NCI-H2107 treated with DMSO at 0.1 percent for 48 hours (cell line): ENCODE results near the gene NRP1.
"Not testable (repeated sequence)": the region's sequence is repeated elsewhere in the genome, so short reads cannot be mapped to it uniquely, and the experiment has no call there.

ENCODE experiments used
- DNase-seq: peaks from one replicate; lab custom pipeline; 2025; ENCODE audit not compliant: unreplicated experiment; lab: John Stamatoyannopoulos, UW

Gene NRP1

GRCh38 chr10:33325929-33326328, 8.5 kb downstream of the NRP1 start:
- no peak for DNase-seq

- no peak for DNase-seq
Observed at GRCh38 chr10:33323721-33324120, 10.7 kb downstream of the NRP1 start.

- DNase-seq = no peak
Observed at GRCh38 chr10:33321516-33321915, 13.0 kb downstream of the NRP1 start.

- no peak for DNase-seq
Observed at GRCh38 chr10:33320288-33320687, 14.2 kb downstream of the NRP1 start.

GRCh38 chr10:33315891-33316290, 18.6 kb downstream of the NRP1 start:
- no peak for DNase-seq

GRCh38 chr10:33314811-33315561, 19.5 kb downstream of the NRP1 start:
- no peak for DNase-seq

GRCh38 chr10:33311640-33312039, 22.8 kb downstream of the NRP1 start:
- no peak for DNase-seq

GRCh38 chr10:33310853-33311252, 23.6 kb downstream of the NRP1 start:
- no peak for DNase-seq

GRCh38 chr10:33309406-33309805, 25.1 kb downstream of the NRP1 start:
- no peak for DNase-seq

- no peak for DNase-seq
Observed at GRCh38 chr10:33307835-33308234, 26.6 kb downstream of the NRP1 start.

- no peak for DNase-seq
Observed at GRCh38 chr10:33306701-33307519, 27.6 kb downstream of the NRP1 start.

- DNase-seq = no peak
Observed at GRCh38 chr10:33306126-33306525, 28.3 kb downstream of the NRP1 start.

- no peak for DNase-seq
Observed at GRCh38 chr10:33304423-33305225, 29.8 kb downstream of the NRP1 start.

GRCh38 chr10:33303988-33304387, 30.5 kb downstream of the NRP1 start:
- DNase-seq = no peak

- no peak for DNase-seq
Observed at GRCh38 chr10:33302208-33302829, 32.1 kb downstream of the NRP1 start.

- no peak for DNase-seq
Observed at GRCh38 chr10:33301097-33301789, 33.2 kb downstream of the NRP1 start.

GRCh38 chr10:33300544-33300943, 33.9 kb downstream of the NRP1 start:
- DNase-seq = not testable (repeated sequence)

GRCh38 chr10:33298893-33299292, 35.6 kb downstream of the NRP1 start:
- no peak for DNase-seq

- no peak for DNase-seq
Observed at GRCh38 chr10:33298110-33298509, 36.4 kb downstream of the NRP1 start.

- DNase-seq = no peak
Observed at GRCh38 chr10:33295851-33296250, 38.6 kb downstream of the NRP1 start.
